ACC112 (cell line): ENCODE measurements around the gene KRTAP1-1.
"Not testable (repeated sequence)": the region's sequence is repeated elsewhere in the genome, so short reads cannot be mapped to it uniquely, and the experiment has no call there.

ENCODE experiments used
- H2AFZ ChIP-seq: fragments of 200-600 bp; sonication (generic); one replicate; pipeline ENCODE4 v1.6.0; 2017; ENCODE audit warnings: antibody characterized with exemption, low read length; ENCODE audit not compliant: unreplicated experiment
- H3K27ac ChIP-seq: fragments of 200-600 bp; sonication (generic); 2 replicates; pipeline ENCODE4 v1.5.1; 2014; ENCODE audit warnings: low read depth, mild to moderate bottlenecking, antibody characterized with exemption, low read length, moderate library complexity
- H3K27me3 ChIP-seq: fragments of 200-600 bp; sonication (generic); 2 replicates; pipeline ENCODE4 v1.6.1; 2014; ENCODE audit warnings: mild to moderate bottlenecking, antibody characterized with exemption, low read length, moderate library complexity, mixed read lengths; ENCODE audit not compliant: insufficient read depth
- H3K36me3 ChIP-seq: fragments of 200-600 bp; sonication (generic); 2 replicates; pipeline ENCODE4 v1.6.1; 2016; ENCODE audit warnings: mild to moderate bottlenecking, antibody characterized with exemption, low read length, moderate library complexity, mixed read lengths; ENCODE audit not compliant: insufficient read depth
- H3K4me1 ChIP-seq: fragments of 200-600 bp; sonication (generic); one replicate; pipeline ENCODE4 v1.6.1; 2016; ENCODE audit warnings: low read length, mixed read lengths; ENCODE audit not compliant: insufficient read depth, unreplicated experiment, control insufficient read depth
- H3K4me3 ChIP-seq: fragments of 200-600 bp; sonication (generic); 2 replicates; pipeline ENCODE4 v1.5.1; 2014; ENCODE audit warnings: mild to moderate bottlenecking, low read depth, low read length
- H3K79me2 ChIP-seq: fragments of 200-600 bp; sonication (generic); one replicate; pipeline ENCODE4 v1.6.0; 2016; ENCODE audit warnings: low read length; ENCODE audit not compliant: control insufficient read depth, unreplicated experiment, insufficient read depth

The KRTAP1-1 gene

DNA sequence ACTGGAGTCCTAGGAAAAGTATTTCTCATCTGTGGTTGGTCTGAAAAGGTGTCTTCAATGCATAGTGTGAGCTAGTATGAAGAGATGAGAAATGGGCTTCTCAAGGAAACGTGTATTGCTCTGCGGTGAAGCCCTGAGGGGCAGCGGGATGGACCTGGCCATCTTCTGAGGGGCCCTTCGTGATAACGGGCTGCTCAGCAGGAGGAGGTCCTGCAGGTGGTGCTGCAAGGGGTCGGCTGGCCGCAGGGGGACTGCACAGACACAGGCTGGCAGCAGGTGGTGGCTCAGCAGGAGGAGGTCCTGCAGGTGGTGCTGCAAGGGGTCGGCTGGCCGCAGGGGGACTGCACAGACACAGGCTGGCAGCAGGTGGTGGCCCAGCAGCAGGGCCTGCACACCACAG lies 13.3 kb upstream of the KRTAP1-1 start:
- H3K4me1 ChIP-seq = peaks cover 11% of the 10 kb centered on the region
- not testable (repeated sequence) for H3K79me2 ChIP-seq

DNA sequence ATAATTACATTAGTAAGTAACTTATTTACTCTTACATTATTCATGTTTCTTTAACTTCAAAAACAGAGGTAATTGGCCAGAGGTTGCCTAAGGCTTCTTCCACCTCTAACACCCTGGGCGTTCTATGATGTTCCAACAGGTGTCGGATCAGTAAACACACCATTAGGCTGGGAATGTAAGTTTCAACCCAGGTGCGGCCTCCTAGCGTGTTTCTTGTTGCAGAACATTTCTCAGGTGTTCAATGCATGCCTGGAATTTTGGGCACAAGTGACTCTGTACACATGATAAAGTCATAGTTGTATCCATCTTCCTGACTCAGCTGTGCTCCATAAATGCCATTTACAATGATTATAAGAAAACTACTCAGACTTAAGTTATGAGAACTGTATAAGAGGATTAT lies 12.8 kb upstream of the KRTAP1-1 start:
- Histone ChIP-seq H3K27ac (no peak overlapping the region), H3K79me2 (no peaks in the 10 kb centered on the region), H3K4me1 (peaks cover 10% of the 10 kb centered on the region), H3K4me3 (no peak overlapping the region), H2AFZ (no peak overlapping the region), H3K27me3 (no peaks in the 10 kb centered on the region), H3K36me3 (0 out of 2 replicates have a peak, but pooled peaks cover 4% of the 10 kb centered on the region)

More for the DNA sequence above, 13.3 kb upstream of the KRTAP1-1 start:
- H3K4me3 ChIP-seq, H3K27me3 ChIP-seq, H3K36me3 ChIP-seq, H2AFZ ChIP-seq, H3K27ac ChIP-seq: not testable (repeated sequence)

DNA sequence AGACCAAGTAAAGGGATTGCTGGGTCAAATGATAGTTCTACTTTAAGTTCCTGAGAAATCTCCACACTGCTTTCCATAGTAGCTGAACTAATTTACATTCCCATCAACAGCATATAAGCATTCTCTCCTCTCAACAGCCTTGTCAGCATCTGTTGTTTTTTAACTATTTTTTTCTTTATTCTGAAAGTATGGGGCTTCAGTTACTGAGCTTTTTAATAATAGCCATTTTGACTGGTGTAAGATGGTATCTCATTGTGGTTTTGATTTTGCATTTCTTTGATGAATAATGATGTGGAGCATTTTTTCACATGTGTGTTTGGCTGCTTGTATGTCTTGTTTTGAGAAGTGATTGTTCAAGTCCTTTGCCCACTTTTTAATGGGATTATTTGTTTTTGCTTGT lies 11.3 kb upstream of the KRTAP1-1 start:
- H3K36me3 ChIP-seq = 0 out of 2 replicates have a peak, but pooled peaks cover 4% of the 10 kb centered on the region
- H3K27me3 ChIP-seq = no peaks in the 10 kb centered on the region
- H3K4me1 ChIP-seq = peaks cover 13% of the 10 kb centered on the region
- H3K79me2 ChIP-seq = no peaks in the 10 kb centered on the region
- no peak overlapping the region for H2AFZ ChIP-seq
- no peak overlapping the region for H3K4me3 ChIP-seq
- no peak overlapping the region for H3K27ac ChIP-seq

DNA sequence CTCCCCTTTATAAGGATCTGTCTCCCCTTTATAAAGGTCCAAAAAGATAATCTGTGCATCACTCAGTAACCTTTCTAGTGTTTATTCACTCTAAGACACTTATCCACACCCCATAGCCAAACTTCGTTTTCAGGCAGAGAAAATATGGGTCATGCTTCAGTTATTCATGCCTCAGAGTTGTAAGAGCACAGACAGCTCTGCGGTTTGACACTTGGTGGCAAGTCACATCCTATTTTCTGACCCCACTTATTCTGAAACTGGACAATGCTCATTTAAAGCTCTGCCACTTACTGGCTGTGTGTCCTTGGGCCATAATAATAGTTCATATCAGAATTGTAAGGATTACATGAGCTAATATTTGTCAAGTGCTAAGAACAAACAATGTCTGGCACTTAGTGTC lies 7.9 kb upstream of the KRTAP1-1 start:
- Histone ChIP-seq H3K36me3 (0 out of 2 replicates have a peak, but pooled peaks cover 4% of the 10 kb centered on the region), H3K4me1 (peaks cover 13% of the 10 kb centered on the region), H3K27ac (peak overlapping the region; percentile 87), H2AFZ (peak overlapping the region; percentile 26), H3K4me3 (peak overlapping the region; percentile 35; the same call in 1 of the 2 replicates), H3K79me2 (no peaks in the 10 kb centered on the region), H3K27me3 (no peaks in the 10 kb centered on the region)

DNA sequence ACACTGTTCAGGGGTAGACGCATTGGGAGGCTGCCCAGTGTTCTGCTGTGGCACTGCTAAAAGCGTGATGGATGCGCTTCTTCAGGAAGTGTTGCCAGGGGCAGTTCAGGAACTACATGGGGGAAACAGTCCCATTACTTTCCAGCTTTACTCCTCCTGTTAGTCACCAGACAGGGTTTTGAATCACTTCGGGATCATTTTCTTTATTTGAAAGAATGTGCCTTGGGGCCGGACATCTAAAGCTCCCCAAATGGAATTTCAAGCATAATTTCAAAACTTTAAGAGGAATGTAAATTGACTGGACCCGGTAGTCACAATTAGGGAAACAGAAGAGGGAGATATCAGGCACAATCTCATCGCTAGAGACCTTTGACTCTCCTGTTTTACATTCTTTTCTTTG lies 7.2 kb upstream of the KRTAP1-1 start:
- H3K79me2 ChIP-seq = no peaks in the 10 kb centered on the region
- peak overlapping the region; percentile 87 for H3K27ac ChIP-seq
- peak overlapping the region; percentile 35 for H3K4me3 ChIP-seq
- H3K4me1 ChIP-seq = peaks cover 13% of the 10 kb centered on the region
- no peaks in the 10 kb centered on the region for H3K27me3 ChIP-seq
- H2AFZ ChIP-seq = peak overlapping the region; percentile 26
- 0 out of 2 replicates have a peak, but pooled peaks cover 4% of the 10 kb centered on the region for H3K36me3 ChIP-seq

DNA sequence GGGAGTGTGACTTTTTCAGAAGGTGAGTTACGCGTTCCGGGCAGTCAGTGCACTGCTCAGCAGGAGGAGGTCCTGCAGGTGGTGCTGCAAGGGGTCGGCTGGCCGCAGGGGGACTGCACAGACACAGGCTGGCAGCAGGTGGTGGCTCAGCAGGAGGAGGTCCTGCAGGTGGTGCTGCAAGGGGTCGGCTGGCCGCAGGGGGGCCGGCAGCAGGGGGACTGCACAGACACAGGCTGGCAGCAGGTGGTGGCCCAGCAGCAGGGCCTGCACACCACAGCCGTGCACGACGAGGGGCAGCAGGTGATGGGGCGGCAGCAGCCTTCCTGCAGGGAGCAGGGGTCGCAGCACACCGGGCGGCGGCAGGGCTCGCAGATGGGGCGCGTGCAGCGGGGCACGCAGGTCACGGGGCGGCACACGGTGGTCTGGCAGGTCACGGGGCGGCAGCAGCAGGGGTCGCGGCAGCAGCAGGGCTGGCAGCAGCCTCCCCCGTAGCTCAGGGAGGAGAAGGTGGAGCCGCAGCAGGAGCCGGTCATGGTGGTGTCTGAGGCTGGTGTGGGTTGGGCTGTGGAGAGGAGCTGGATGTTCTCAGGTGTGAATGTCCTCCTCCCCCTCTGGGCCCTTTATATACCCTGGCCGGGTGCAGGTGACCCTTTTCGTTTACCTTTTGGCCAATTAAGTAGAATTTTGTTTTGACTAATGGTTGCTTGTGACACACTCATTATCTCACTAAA lies 5.7 kb upstream of the KRTAP1-1 start, which contains the start of gene KRTAP2-1:
Gene KRTAP2-1, minus strand, starts transcription at position 582 of the 731 bp plus-strand sequence. Its CDS starts 49 bp downstream, at position 533.
- H2AFZ ChIP-seq, H3K79me2 ChIP-seq, H3K36me3 ChIP-seq, H3K4me3 ChIP-seq, H3K27me3 ChIP-seq: not testable (repeated sequence)
- peak within 1 kb of the TSS; percentile 87 for H3K27ac ChIP-seq
- H3K4me1 ChIP-seq = peaks cover 13% of the 10 kb centered on the region

DNA sequence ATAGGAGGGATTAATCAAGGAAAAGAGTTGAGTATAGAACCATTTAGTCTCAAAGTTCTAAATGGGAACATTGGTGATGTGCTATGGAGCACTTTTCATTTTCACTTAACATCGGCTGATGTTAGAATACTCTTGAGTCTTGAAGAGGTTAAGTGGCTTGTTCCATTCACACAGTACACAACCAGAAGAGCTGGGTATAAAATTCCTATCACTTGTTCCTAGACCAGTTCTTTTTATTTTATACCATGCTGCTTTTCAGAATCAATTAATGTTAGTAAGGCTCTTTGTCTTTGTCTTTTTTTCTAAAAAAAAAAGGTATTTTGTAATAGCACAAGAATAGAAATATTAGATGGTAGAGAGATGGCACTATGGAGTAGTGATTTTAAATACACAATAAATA lies 1.7 kb upstream of the KRTAP1-1 start:
- Histone ChIP-seq H3K27ac (no peak overlapping the region), H2AFZ (no peak overlapping the region), H3K4me3 (no peak overlapping the region), H3K79me2 (no peaks in the 10 kb centered on the region), H3K36me3 (0 out of 2 replicates have a peak, but pooled peaks cover 3% of the 10 kb centered on the region), H3K27me3 (no peaks in the 10 kb centered on the region), H3K4me1 (no peaks in the 10 kb centered on the region)

DNA sequence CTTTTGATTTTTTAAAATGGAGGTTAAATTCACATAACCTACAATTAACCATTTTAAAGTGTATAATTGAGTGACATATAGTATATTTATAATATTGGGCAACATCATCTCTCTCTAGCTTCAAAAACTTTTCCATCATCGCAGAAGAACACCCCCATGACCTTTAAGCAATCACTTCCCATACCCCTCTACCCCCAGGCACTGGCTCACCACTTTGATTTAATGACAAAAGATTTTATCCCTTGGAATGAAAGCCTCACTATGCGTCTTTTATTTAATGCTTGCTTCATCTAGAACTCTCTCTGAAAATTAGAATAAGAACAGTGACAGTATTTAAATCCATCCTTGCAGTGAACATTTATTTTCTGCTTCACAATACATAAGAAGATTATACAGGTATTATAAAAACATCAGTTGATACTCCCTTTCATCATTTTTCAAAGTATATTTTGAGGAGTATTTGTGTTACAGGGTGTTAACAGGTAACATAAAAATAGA lies 3.3 kb downstream of the KRTAP1-1 start:
- Histone ChIP-seq H3K27ac (no peak overlapping the region), H3K36me3 (no peaks in the 10 kb centered on the region), H3K4me1 (no peaks in the 10 kb centered on the region), H3K4me3 (no peak overlapping the region), H2AFZ (no peak overlapping the region), H3K79me2 (no peaks in the 10 kb centered on the region), H3K27me3 (no peaks in the 10 kb centered on the region)

DNA sequence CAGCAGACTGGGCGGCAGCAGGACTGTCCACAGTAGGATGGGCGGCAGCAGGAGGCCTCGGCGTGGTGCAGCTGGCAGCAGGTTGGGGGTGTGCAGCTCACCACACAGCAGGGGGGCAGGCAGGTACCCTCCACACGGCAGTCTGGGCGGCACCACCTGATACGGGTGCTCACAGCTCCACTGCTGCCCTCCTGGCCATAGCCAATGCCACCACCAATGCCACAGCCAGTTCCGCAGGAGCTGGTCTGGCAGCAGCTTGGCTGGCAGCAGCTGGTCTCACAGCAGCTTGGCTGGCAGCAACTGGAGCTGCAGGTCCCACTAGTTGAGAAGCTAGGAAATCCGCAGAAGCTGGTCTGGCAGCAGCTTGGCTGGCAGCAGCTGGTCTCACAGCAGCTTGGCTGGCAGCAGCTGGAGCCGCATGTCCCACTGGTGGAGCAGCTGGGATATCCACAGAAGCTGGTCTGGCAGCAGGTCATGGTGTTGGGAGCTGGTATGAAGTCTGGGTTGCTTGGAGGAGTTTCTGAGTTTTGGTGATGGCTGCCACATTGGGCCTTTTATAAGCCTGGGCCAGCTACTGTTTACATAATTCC lies 6.8 kb downstream of the KRTAP1-1 start, which contains the start of gene KRTAP1-3:
Gene KRTAP1-3, minus strand, starts transcription at position 529 of the 590 bp plus-strand sequence. Its CDS starts 53 bp downstream, at position 476.
- H3K27me3 ChIP-seq, H3K27ac ChIP-seq, H3K4me3 ChIP-seq, H3K79me2 ChIP-seq, H2AFZ ChIP-seq, H3K36me3 ChIP-seq, H3K4me1 ChIP-seq: not testable (repeated sequence)

DNA sequence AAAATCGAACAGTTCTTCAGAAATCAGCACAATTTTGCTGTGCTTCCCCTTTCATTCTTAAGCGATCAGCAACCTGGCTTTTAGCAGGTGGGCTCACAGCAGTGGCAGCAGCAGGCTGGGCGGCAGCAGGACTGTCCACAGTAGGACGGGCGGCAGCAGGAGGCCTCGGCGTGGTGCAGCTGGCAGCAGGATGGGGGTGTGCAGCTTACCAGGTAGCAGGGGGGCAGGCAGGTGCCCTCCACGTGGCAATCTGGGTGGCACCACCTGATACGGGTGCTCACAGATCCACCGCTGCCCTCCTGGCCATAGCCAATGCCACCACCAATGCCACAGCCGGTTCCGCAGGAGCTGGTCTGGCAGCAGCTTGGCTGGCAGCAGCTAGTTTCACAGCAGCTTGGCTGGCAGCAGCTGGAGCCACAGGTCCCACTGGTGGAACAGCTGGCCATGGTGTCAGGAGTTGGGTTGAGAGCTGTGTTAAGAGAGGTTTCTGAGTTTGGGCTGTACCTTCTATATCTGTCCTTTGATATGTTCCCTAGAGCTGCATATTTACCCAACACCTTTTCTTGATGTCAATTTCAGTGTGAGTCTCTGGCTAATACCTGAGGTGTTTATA lies 11.5 kb downstream of the KRTAP1-1 start, which contains the start of gene KRTAP1-4:
Gene KRTAP1-4, minus strand, starts transcription at position 563 of the 613 bp plus-strand sequence. Its CDS starts 117 bp downstream, at position 446.
- H3K27ac ChIP-seq = no peak within 1 kb of the TSS
- H3K4me1 ChIP-seq = peaks cover 20% of the 10 kb centered on the region
- no peak within 1 kb of the TSS for H2AFZ ChIP-seq
- no peak within 1 kb of the TSS for H3K4me3 ChIP-seq
- H3K36me3 ChIP-seq = no peaks in the 10 kb centered on the region
- no peaks in the 10 kb centered on the region for H3K79me2 ChIP-seq
- H3K27me3 ChIP-seq = no peaks in the 10 kb centered on the region
